Ovary (tissue), 9 donors: Measurements from ENCODE around the gene LHCGR. TPM values are rescaled to one million over a fixed set of nuclear protein-coding genes. Genes with fewer than 3 reads are reported as not detected.

Source experiments
- DNase-seq, 5 donors: peaks; one replicate each; pipeline ENCODE4 v3.0.0-alpha.2; 2019 to 2020
- H3K27ac ChIP-seq, 2 donors: fragments of 200-600 bp; one replicate each; pipeline versions ENCODE4 v1.5.1 to v1.8.0; 2019 to 2022
- H3K27me3 ChIP-seq: fragments of 200-600 bp; one replicate; pipeline ENCODE4 v1.8.0; 2022
- H3K36me3 ChIP-seq: fragments of 200-600 bp; sonication (generic); one replicate; pipeline ENCODE4 v1.5.1; 2019
- H3K4me1 ChIP-seq: one replicate; pipeline ENCODE4 v1.8.1; 2013; ENCODE audit warnings: mild to moderate bottlenecking, moderate library complexity; ENCODE audit not compliant: insufficient read depth
- H3K4me3 ChIP-seq: fragments of 200-600 bp; sonication (generic); one replicate; pipeline ENCODE4 v1.5.1; 2017
- H3K9me3 ChIP-seq, 2 donors: fragments of 200-600 bp in 1 of 2; sonication (generic) in 1 of 2; one replicate each; pipeline versions ENCODE4 v1.5.1 to v1.8.1; 2013 to 2019; ENCODE audit warnings: mild to moderate bottlenecking in 1 of 2, moderate library complexity in 1 of 2
- CTCF ChIP-seq, 3 donors: fragments of 450-650 bp in 2 of 3; fragments of 200-600 bp in 1 of 3; IDR thresholded peaks; one replicate each; pipeline versions ENCODE4 v1.5.1 to v1.8.0; 2016 to 2022; ENCODE audit warnings: antibody characterized with exemption in 3 of 3, mild to moderate bottlenecking in 1 of 3
- EP300 ChIP-seq: sonication (generic); formaldehyde crosslinking; IDR thresholded peaks from one replicate; pipeline ENCODE4 v1.6.1; 2017; ENCODE audit warnings: antibody characterized with exemption
- POLR2A ChIP-seq: fragments of 450-650 bp; IDR thresholded peaks from one replicate; pipeline ENCODE4 v1.6.1; 2017; ENCODE audit warnings: antibody characterized with exemption, mild to moderate bottlenecking, moderate library complexity
- WGBS, 3 donors: extraction: QIAGEN DNeasy Blood & Tissue Kit in 1 of 3; methylation state at CpG; one replicate each; pipeline versions ENCODE4 v1.1.5 to v1.1.7; 2013 to 2017; 5-methylcytosine and 5-hydroxymethylcytosine counted together
- intact Hi-C, 4 donors: fragments of 100-400 bp; cut with DNase I; formaldehyde crosslinking; loops; one replicate each; pipeline versions ENCODE4 v1.11.0 to v1.15.1; 2022 to 2023
- polyA plus RNA-seq, 2 donors: library from polyadenylated mRNA; stranded (reverse); fragments of 200-250 nt in 1 of 2; fragments of 350-450 nt in 1 of 2; fragmentation: Illumina TruSeq in 1 of 2; extraction: RNeasy Lipid Tissue Mini Kit (QIAGEN cat#74804) in 1 of 2; gene quantifications; one replicate each; pipeline ENCODE4 v1.2.3, GENCODE V29; 2013 to 2014
- total RNA-seq, 7 donors: library from RNA; depleted of rRNA in 2 of 7; stranded (reverse); fragments of >200 nt in 2 of 7; fragmentation: NEBNext Ultra II Directional in 3 of 7; extraction: Animal tissue kit (Norgen Biotek cat#: 25700) in 3 of 7; gene quantifications; one replicate each; pipeline versions ENCODE4 v1.1.0 to v1.2.4, GENCODE V29; 2016 to 2023
- donor health status: DM: no; HTN: no; CAD: no; lungs with moderate emphysema.
- donor health status: DM: no; HTN: no; CAD: no.
- donor health status: Bipolar disorder and iron deficiency.
- donor health status: DM: yes; HTN: yes; CAD: no.
- donor health status: DM: no; HTN: no; CAD: no.
- donor health status: DM: yes; HTN: yes; CAD: no.

Gene LHCGR
- total and polyA plus RNA-seq, 9 donors: 0.35 to 91.2 (median 1.7) TPM

GRCh38 chr2:48715042-48715899 lies 40.3 kb downstream of the LHCGR start:
- H3K4me3 ChIP-seq: no peak overlapping the region
- no peak overlapping the region for H3K27ac ChIP-seq
- H3K4me1 ChIP-seq: no peaks in the 10 kb centered on the region
- H3K27me3 ChIP-seq: no peaks in the 10 kb centered on the region
- no peak for DNase-seq
- H3K9me3 ChIP-seq: no peaks in the 10 kb centered on the region
- intact Hi-C loops: no loop called here
- TF ChIP-seq EP300 (no peak), POLR2A (no peak)
- WGBS, 3 donors: 70 to 79% (median 75%) methylated on average over 7 of the region's 7 CpGs
- H3K36me3 ChIP-seq: no peaks in the 10 kb centered on the region

- intact Hi-C loops: no loop called here
- Histone ChIP-seq H3K4me3 (no peak overlapping the region), H3K27me3 (no peaks in the 10 kb centered on the region), H3K9me3 (no peaks in the 10 kb centered on the region), H3K27ac (no peak overlapping the region), H3K36me3 (no peaks in the 10 kb centered on the region), H3K4me1 (no peaks in the 10 kb centered on the region)
- DNase-seq: no peak
- WGBS, 3 donors: 43 to 70% (median 58%) methylated on average over 2 of the region's 2 CpGs
- no peak for TF ChIP-seq POLR2A
- no peak for TF ChIP-seq CTCF (IDR thresholded peaks at IDR 0.05)
- TF ChIP-seq EP300: no peak
Observed at GRCh38 chr2:48714245-48714644, 41.3 kb downstream of the LHCGR start.

GRCh38 chr2:48713647-48714046 lies 41.9 kb downstream of the LHCGR start:
- intact Hi-C loops: no loop called here
- H3K36me3 ChIP-seq: no peaks in the 10 kb centered on the region
- no peak for TF ChIP-seq CTCF (IDR thresholded peaks at IDR 0.05)
- TF ChIP-seq EP300: no peak
- no peak for TF ChIP-seq POLR2A
- DNase-seq: no peak
- no peaks in the 10 kb centered on the region for H3K27me3 ChIP-seq
- no peaks in the 10 kb centered on the region for H3K9me3 ChIP-seq
- no peak overlapping the region for H3K4me3 ChIP-seq
- H3K4me1 ChIP-seq: no peaks in the 10 kb centered on the region
- no peak overlapping the region for H3K27ac ChIP-seq
- 76 to 86% (median 79%) methylated on average over 1 of the region's 1 CpG for WGBS, 3 donors

- Histone ChIP-seq H3K4me1 (no peaks in the 10 kb centered on the region), H3K36me3 (no peaks in the 10 kb centered on the region), H3K27ac (no peak overlapping the region), H3K9me3 (no peaks in the 10 kb centered on the region), H3K27me3 (no peaks in the 10 kb centered on the region), H3K4me3 (no peak overlapping the region)
- WGBS, 3 donors: 71 to 76% (median 73%) methylated on average over 2 of the region's 2 CpGs
- intact Hi-C loops: no loop called here
- TF ChIP-seq EP300 (no peak), CTCF (IDR thresholded peaks at IDR 0.05) (no peak), POLR2A (no peak)
- no peak for DNase-seq
Observed at GRCh38 chr2:48712151-48712550, 43.4 kb downstream of the LHCGR start.

- H3K9me3 ChIP-seq: no peaks in the 10 kb centered on the region
- H3K36me3 ChIP-seq: no peaks in the 10 kb centered on the region
- TF ChIP-seq CTCF (IDR thresholded peaks at IDR 0.05): no peak
- TF ChIP-seq POLR2A: no peak
- no peak for TF ChIP-seq EP300
- H3K27ac ChIP-seq: no peak overlapping the region
- whole genome bisulfite sequencing, 3 donors: 29 to 71% (median 55%) methylated on average over 4 of the region's 4 CpGs
- intact Hi-C loops: no loop called here
- no peak for DNase-seq
- H3K4me1 ChIP-seq: no peaks in the 10 kb centered on the region
- H3K4me3 ChIP-seq: no peak overlapping the region
- H3K27me3 ChIP-seq: no peaks in the 10 kb centered on the region
Observed at GRCh38 chr2:48711343-48711742, 44.2 kb downstream of the LHCGR start.
